ENCODE data around the gene BSN. TPM values are rescaled to one million over a fixed set of nuclear protein-coding genes. Genes with fewer than 3 reads are reported as not detected.

BSN gene
- 0.03 TPM for polyA plus RNA-seq (2013, experiment 1 of 2)
- polyA plus RNA-seq (2013, experiment 2 of 2) = 0.01 TPM

DNA sequence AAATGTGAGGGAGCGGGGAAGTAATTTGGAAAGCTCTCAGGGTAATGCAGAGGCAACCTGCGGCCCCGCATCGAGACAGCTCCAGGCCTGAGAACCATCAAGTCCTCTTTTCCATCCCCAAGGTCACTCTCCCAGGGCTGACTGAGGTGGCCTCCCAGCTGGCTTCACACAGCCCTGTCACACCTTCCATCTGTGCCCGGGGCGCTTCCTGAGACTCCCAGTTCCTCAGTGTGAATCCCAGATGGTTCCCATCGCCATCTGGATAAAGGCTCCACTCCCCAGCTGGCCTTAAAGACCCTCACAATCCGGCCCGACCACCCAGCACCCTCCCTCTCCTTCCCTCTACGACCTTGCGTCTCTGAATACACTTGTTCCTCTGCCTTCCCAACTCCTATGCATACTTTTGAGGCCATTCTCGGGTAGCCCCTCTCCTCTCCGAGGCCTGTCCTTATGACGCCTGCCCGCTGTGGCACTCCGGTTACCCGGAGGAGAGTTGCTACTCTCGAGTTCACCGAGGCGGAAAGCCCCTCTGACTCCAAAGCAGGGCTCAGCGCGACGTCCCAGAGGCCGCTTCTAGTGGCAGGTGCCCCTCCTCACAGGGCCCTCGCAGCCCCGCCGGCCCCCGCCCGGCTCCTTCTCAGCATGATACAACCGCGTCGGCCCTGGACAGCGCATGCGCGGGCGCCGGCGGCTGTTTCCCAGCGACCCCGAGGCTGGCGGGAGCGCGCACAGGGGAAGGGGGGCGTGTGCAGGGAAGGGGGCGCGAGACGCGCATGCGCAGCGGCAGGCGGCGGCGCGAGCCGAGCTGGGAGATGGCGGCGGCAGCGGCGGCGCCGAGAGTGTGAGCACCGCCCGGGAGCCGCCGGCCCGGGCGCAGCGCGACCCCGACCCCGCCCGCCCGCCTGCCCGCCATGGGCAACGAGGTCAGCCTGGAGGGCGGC is at the start of gene BSN:
Gene BSN (plus strand): TSS at position 786 of the 941 bp plus-strand sequence. CDS start 126 bp downstream, at position 912.
- H3K23ac ChIP-seq (ENCODE audit: low read length in 2 of 2) = peak within 1 kb of the TSS in 1 of 2 experiments; percentile 80
- peak within 1 kb of the TSS; percentile 99 for H2AFZ ChIP-seq (ENCODE audit: low read depth, low read length)
- H3K27ac ChIP-seq (ENCODE audit: low read length, poor library complexity, severe bottlenecking) = no peak within 1 kb of the TSS
- peak within 1 kb of the TSS; percentile 27 for H4K8ac ChIP-seq (ENCODE audit: low read length)
- H4K91ac ChIP-seq (ENCODE audit: low read length) = no peak within 1 kb of the TSS
- peak within 1 kb of the TSS in 1 of 2 experiments; percentile 3 for H2BK12ac ChIP-seq (ENCODE audit: low read length in 2 of 2)
- peak; percentile 87 for DNase-seq
- H2BK5ac ChIP-seq (ENCODE audit: low read depth, low read length, poor library complexity, severe bottlenecking) = no peak within 1 kb of the TSS
- H3K4me3 ChIP-seq (ENCODE audit: insufficient read depth in 1 of 2, low read depth in 1 of 2, low read length in 2 of 2) = peak within 1 kb of the TSS; percentile 66 to 86
- 9% methylated on average over 32 of the region's 76 CpGs for WGBS
- H3K79me1 ChIP-seq (replicated peaks; ENCODE audit: low read length, poor library complexity, severe bottlenecking) = peaks cover 2% of the 10 kb centered on the region
- H3K14ac ChIP-seq (ENCODE audit: low read length in 2 of 2) = peak within 1 kb of the TSS in 1 of 2 experiments; percentile 92
- H3K4me2 ChIP-seq (ENCODE audit: low read length, poor library complexity, severe bottlenecking) = peak within 1 kb of the TSS; percentile 83
- H3K27me3 ChIP-seq (ENCODE audit: control insufficient read depth in 1 of 2, insufficient read depth in 1 of 2, low read length in 2 of 2) = peaks cover 36 to 44% of the 10 kb centered on the region in 2 experiments
- no peak within 1 kb of the TSS for H2AK5ac ChIP-seq (ENCODE audit: low read length, severe bottlenecking)
- H3K36me3 ChIP-seq (ENCODE audit: control insufficient read depth in 1 of 2, insufficient read depth in 2 of 2, low read depth in 1 of 2, low read length in 2 of 2) = no peaks in the 10 kb centered on the region
- H3K9me3 ChIP-seq (ENCODE audit: control insufficient read depth, low read length) = no peaks in the 10 kb centered on the region
- H3K4ac ChIP-seq (ENCODE audit: low read depth in 1 of 2, low read length in 2 of 2) = peak within 1 kb of the TSS in 1 of 2 experiments; percentile 24
- peaks cover 15% of the 10 kb centered on the region for H3K4me1 ChIP-seq (ENCODE audit: control insufficient read depth, insufficient read depth, low read depth, low read length)
- H2BK15ac ChIP-seq (ENCODE audit: low read depth, poor library complexity, severe bottlenecking) = no peak within 1 kb of the TSS
- peak within 1 kb of the TSS; percentile 90 for H3K9ac ChIP-seq (ENCODE audit: low read length)
- no peak within 1 kb of the TSS for H2BK120ac ChIP-seq (ENCODE audit: low read depth, low read length)
- H3K18ac ChIP-seq (ENCODE audit: low read depth in 1 of 2, low read length in 2 of 2) = peak within 1 kb of the TSS; percentile 69 to 92

DNA sequence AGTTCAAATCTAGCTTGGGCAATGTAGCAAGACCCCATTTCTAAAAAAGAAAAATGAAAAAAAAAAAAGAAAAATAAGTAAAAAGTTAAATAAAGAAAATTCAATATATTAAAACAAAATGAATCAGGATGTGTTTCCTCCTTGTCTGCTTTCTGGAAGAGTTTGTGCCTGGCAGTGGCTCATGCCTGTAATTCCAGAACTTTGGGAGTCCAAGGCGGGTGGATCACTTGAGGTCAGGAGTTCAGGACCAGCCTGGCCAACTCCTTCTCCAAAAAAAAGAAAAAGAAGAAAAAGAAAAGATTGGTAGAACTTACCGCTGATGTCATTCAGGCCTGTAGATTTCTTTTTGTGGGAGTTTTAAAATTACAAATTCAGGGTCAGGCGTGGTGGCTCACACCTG is 47.4 kb upstream of the BSN start:
- 96% methylated on average over 2 of the region's 3 CpGs for WGBS
- H4K91ac ChIP-seq (ENCODE audit: low read length) = no peak overlapping the region
- no peaks in the 10 kb centered on the region for H3K27me3 ChIP-seq (ENCODE audit: control insufficient read depth in 1 of 2, insufficient read depth in 1 of 2, low read length in 2 of 2)
- no peak overlapping the region for H2BK15ac ChIP-seq (ENCODE audit: low read depth, poor library complexity, severe bottlenecking)
- no peak overlapping the region for H2BK5ac ChIP-seq (ENCODE audit: low read depth, low read length, poor library complexity, severe bottlenecking)
- H3K79me1 ChIP-seq (replicated peaks; ENCODE audit: low read length, poor library complexity, severe bottlenecking) = peaks cover 12% of the 10 kb centered on the region
- peaks cover 8 to 20% of the 10 kb centered on the region in 2 experiments for H3K36me3 ChIP-seq (ENCODE audit: control insufficient read depth in 1 of 2, insufficient read depth in 2 of 2, low read depth in 1 of 2, low read length in 2 of 2)
- H3K4me1 ChIP-seq (ENCODE audit: control insufficient read depth, insufficient read depth, low read depth, low read length) = peaks cover 4% of the 10 kb centered on the region
- H3K4me2 ChIP-seq (ENCODE audit: low read length, poor library complexity, severe bottlenecking) = no peak overlapping the region
- H3K9ac ChIP-seq (ENCODE audit: low read length) = no peak overlapping the region
- no peak overlapping the region for H3K27ac ChIP-seq (ENCODE audit: low read length, poor library complexity, severe bottlenecking)
- no peak overlapping the region for H3K4me3 ChIP-seq (ENCODE audit: insufficient read depth in 1 of 2, low read depth in 1 of 2, low read length in 2 of 2)
- no peak overlapping the region for H3K14ac ChIP-seq (ENCODE audit: low read length in 2 of 2)
- no peak for DNase-seq
- H2AK5ac ChIP-seq (ENCODE audit: low read length, severe bottlenecking) = no peak overlapping the region
- no peak overlapping the region for H3K18ac ChIP-seq (ENCODE audit: low read depth in 1 of 2, low read length in 2 of 2)
- no peak overlapping the region for H2AFZ ChIP-seq (ENCODE audit: low read depth, low read length)
- no peak overlapping the region for H3K4ac ChIP-seq (ENCODE audit: low read depth in 1 of 2, low read length in 2 of 2)
- no peak overlapping the region for H2BK12ac ChIP-seq (ENCODE audit: low read length in 2 of 2)
- no peak overlapping the region for H3K23ac ChIP-seq (ENCODE audit: low read length in 2 of 2)
- H3K9me3 ChIP-seq (ENCODE audit: control insufficient read depth, low read length) = no peaks in the 10 kb centered on the region
- H2BK120ac ChIP-seq (ENCODE audit: low read depth, low read length) = no peak overlapping the region
- H4K8ac ChIP-seq (ENCODE audit: low read length) = no peak overlapping the region

DNA sequence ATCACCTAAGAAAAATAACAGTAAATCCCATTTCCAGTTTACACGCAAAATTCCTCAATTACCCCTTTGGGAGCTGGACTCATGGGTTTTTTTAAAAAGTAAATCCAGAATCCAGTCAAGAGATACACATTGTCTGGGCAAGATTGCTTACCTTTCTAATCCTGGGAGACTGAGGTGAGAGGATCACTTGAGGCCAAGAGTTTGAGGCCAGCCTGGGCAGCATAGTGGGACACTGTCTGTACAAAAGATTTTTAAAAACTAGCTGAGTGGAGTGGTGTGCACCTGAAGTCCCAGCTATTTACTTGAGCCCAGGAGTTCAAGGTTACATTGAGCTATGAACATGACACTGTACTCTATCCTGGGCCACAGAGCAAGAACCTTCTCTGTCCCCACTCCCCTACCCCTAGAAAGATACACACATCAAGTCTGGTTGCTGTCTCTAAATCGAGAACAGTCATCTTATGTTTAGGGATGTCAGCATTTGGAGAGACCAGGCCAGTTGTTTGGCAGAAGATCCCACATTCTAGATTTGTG is 45.2 kb upstream of the BSN start:
- no peak for DNase-seq
- 41% methylated on average over 2 of the region's 2 CpGs for WGBS
- no peak overlapping the region for H2BK12ac ChIP-seq (ENCODE audit: low read length in 2 of 2)

GRCh38 chr3:49511639-49512038 is 42.6 kb upstream of the BSN start:
- H3K27ac ChIP-seq (ENCODE audit: low read length, poor library complexity, severe bottlenecking) = no peak overlapping the region
- no peaks in the 10 kb centered on the region for H3K9me3 ChIP-seq (ENCODE audit: control insufficient read depth, low read length)
- no peak overlapping the region for H3K18ac ChIP-seq (ENCODE audit: low read depth in 1 of 2, low read length in 2 of 2)
- WGBS = no CpG with 5 or more reads among the region's 2 CpGs
- H2AK5ac ChIP-seq (ENCODE audit: low read length, severe bottlenecking) = no peak overlapping the region
- no peak overlapping the region for H3K4ac ChIP-seq (ENCODE audit: low read depth in 1 of 2, low read length in 2 of 2)
- H3K9ac ChIP-seq (ENCODE audit: low read length) = no peak overlapping the region
- peaks cover 14% of the 10 kb centered on the region for H3K79me1 ChIP-seq (replicated peaks; ENCODE audit: low read length, poor library complexity, severe bottlenecking)
- H3K4me3 ChIP-seq (ENCODE audit: insufficient read depth in 1 of 2, low read depth in 1 of 2, low read length in 2 of 2) = no peak overlapping the region
- H4K91ac ChIP-seq (ENCODE audit: low read length) = no peak overlapping the region
- no peak overlapping the region for H4K8ac ChIP-seq (ENCODE audit: low read length)
- H2BK5ac ChIP-seq (ENCODE audit: low read depth, low read length, poor library complexity, severe bottlenecking) = no peak overlapping the region
- no peak overlapping the region for H2AFZ ChIP-seq (ENCODE audit: low read depth, low read length)
- H3K27me3 ChIP-seq (ENCODE audit: control insufficient read depth in 1 of 2, insufficient read depth in 1 of 2, low read length in 2 of 2) = no peaks in the 10 kb centered on the region
- H3K23ac ChIP-seq (ENCODE audit: low read length in 2 of 2) = no peak overlapping the region
- no peak overlapping the region for H2BK15ac ChIP-seq (ENCODE audit: low read depth, poor library complexity, severe bottlenecking)
- H2BK12ac ChIP-seq (ENCODE audit: low read length in 2 of 2) = no peak overlapping the region
- no peak overlapping the region for H2BK120ac ChIP-seq (ENCODE audit: low read depth, low read length)
- no peak overlapping the region for H3K14ac ChIP-seq (ENCODE audit: low read length in 2 of 2)
- peaks cover 18 to 46% of the 10 kb centered on the region in 2 experiments for H3K36me3 ChIP-seq (ENCODE audit: control insufficient read depth in 1 of 2, insufficient read depth in 2 of 2, low read depth in 1 of 2, low read length in 2 of 2)
- DNase-seq = no peak
- no peaks in the 10 kb centered on the region for H3K4me1 ChIP-seq (ENCODE audit: control insufficient read depth, insufficient read depth, low read depth, low read length)
- H3K4me2 ChIP-seq (ENCODE audit: low read length, poor library complexity, severe bottlenecking) = no peak overlapping the region

More for the DNA sequence above, 45.2 kb upstream of the BSN start:
- peaks cover 9% of the 10 kb centered on the region for H3K79me1 ChIP-seq (replicated peaks; ENCODE audit: low read length, poor library complexity, severe bottlenecking)
- no peak overlapping the region for H3K9ac ChIP-seq (ENCODE audit: low read length)
- no peak overlapping the region for H2BK120ac ChIP-seq (ENCODE audit: low read depth, low read length)
- H3K18ac ChIP-seq (ENCODE audit: low read depth in 1 of 2, low read length in 2 of 2) = no peak overlapping the region
- H3K4me2 ChIP-seq (ENCODE audit: low read length, poor library complexity, severe bottlenecking) = no peak overlapping the region
- H3K23ac ChIP-seq (ENCODE audit: low read length in 2 of 2) = no peak overlapping the region
- H4K8ac ChIP-seq (ENCODE audit: low read length) = no peak overlapping the region
- H3K9me3 ChIP-seq (ENCODE audit: control insufficient read depth, low read length) = no peaks in the 10 kb centered on the region
- H4K91ac ChIP-seq (ENCODE audit: low read length) = no peak overlapping the region
- H2BK5ac ChIP-seq (ENCODE audit: low read depth, low read length, poor library complexity, severe bottlenecking) = no peak overlapping the region
- no peak overlapping the region for H2AK5ac ChIP-seq (ENCODE audit: low read length, severe bottlenecking)
- H3K14ac ChIP-seq (ENCODE audit: low read length in 2 of 2) = no peak overlapping the region
- peaks cover 4% of the 10 kb centered on the region for H3K4me1 ChIP-seq (ENCODE audit: control insufficient read depth, insufficient read depth, low read depth, low read length)
- H2BK15ac ChIP-seq (ENCODE audit: low read depth, poor library complexity, severe bottlenecking) = no peak overlapping the region
- H3K36me3 ChIP-seq (ENCODE audit: control insufficient read depth in 1 of 2, insufficient read depth in 2 of 2, low read depth in 1 of 2, low read length in 2 of 2) = peaks cover 14 to 31% of the 10 kb centered on the region in 2 experiments
- no peak overlapping the region for H2AFZ ChIP-seq (ENCODE audit: low read depth, low read length)
- no peak overlapping the region for H3K4me3 ChIP-seq (ENCODE audit: insufficient read depth in 1 of 2, low read depth in 1 of 2, low read length in 2 of 2)
- H3K27ac ChIP-seq (ENCODE audit: low read length, poor library complexity, severe bottlenecking) = no peak overlapping the region
- no peaks in the 10 kb centered on the region for H3K27me3 ChIP-seq (ENCODE audit: control insufficient read depth in 1 of 2, insufficient read depth in 1 of 2, low read length in 2 of 2)
- H3K4ac ChIP-seq (ENCODE audit: low read depth in 1 of 2, low read length in 2 of 2) = no peak overlapping the region

All from mesenchymal stem cell (in vitro differentiated cells and primary cell).